ENCODE measurements around the gene TASOR. TPM values are rescaled to one million over a fixed set of nuclear protein-coding genes. Genes with fewer than 3 reads are reported as not detected.

Gene TASOR
- total RNA-seq, 1 experiment from 2014 or later, result 47.9 TPM

GRCh38 chr3:56688191-56688590 is 5.1 kb upstream of the TASOR start:
- DNase-seq (ENCODE audit: low read depth), result no peak

- no peak for DNase-seq (ENCODE audit: low read depth)
Observed at GRCh38 chr3:56684029-56684428, 964 bp upstream of the TASOR start.

- peak; percentile 80 for DNase-seq (ENCODE audit: low read depth)
Observed at GRCh38 chr3:56682462-56683121, 473 bp downstream of the TASOR start.

- no peak for DNase-seq (ENCODE audit: low read depth)
Observed at GRCh38 chr3:56681984-56682461, 1.0 kb downstream of the TASOR start.

GRCh38 chr3:56680054-56680580 is 2.9 kb downstream of the TASOR start:
- DNase-seq (ENCODE audit: low read depth), result no peak

- DNase-seq (ENCODE audit: low read depth), result no peak
Observed at GRCh38 chr3:56677286-56677685, 5.8 kb downstream of the TASOR start.

GRCh38 chr3:56673781-56674457 is 9.1 kb downstream of the TASOR start:
- DNase-seq (ENCODE audit: low read depth), result no peak

GRCh38 chr3:56667973-56668579 is 15.0 kb downstream of the TASOR start:
- DNase-seq (ENCODE audit: low read depth), result no peak

- no peak for DNase-seq (ENCODE audit: low read depth)
Observed at GRCh38 chr3:56664823-56665222, 18.2 kb downstream of the TASOR start.

GRCh38 chr3:56655709-56656108 is 27.4 kb downstream of the TASOR start:
- DNase-seq (ENCODE audit: low read depth), result no peak

GRCh38 chr3:56654460-56654859 is 28.6 kb downstream of the TASOR start:
- no peak for DNase-seq (ENCODE audit: low read depth)

- no peak for DNase-seq (ENCODE audit: low read depth)
Observed at GRCh38 chr3:56645407-56645806, 37.7 kb downstream of the TASOR start.

- DNase-seq (ENCODE audit: low read depth), result no peak
Observed at GRCh38 chr3:56633602-56634535, 49.2 kb downstream of the TASOR start.

Other genes with a start within 250 kb of the TASOR start
- 1.7 and 11.3 TPM in 2 replicates for gene ERC2, start 214.8 kb downstream of the TASOR start, total RNA-seq (2014; rRNA removed; shearing (Covaris generic))
- 8.8 and 16.9 TPM in 2 replicates for gene CCDC66, start 126.1 kb downstream of the TASOR start, total RNA-seq (2014; rRNA removed; shearing (Covaris generic))
- gene ARHGEF3, start 118.7 kb upstream of the TASOR start, total RNA-seq (2014; rRNA removed; shearing (Covaris generic)), result 5.1 and 5.3 TPM in 2 replicates

Data from Daoy (cell line).